H9 (cell line): ENCODE results near the gene DHODH. TPM values are rescaled to one million over a fixed set of nuclear protein-coding genes. Genes with fewer than 3 reads are reported as not detected.

ENCODE experiments used
- DNase-seq: peaks from one replicate; pipeline ENCODE4 v3.0.0-alpha.2; 2017
- H2AFZ ChIP-seq: one replicate; pipeline ENCODE4 v1.6.1; 2013; ENCODE audit warnings: mild to moderate bottlenecking, low read length, control low read depth, moderate library complexity
- H2AK5ac ChIP-seq: 2 replicates; pipeline ENCODE4 v1.6.1; 2013; ENCODE audit warnings: low read length, control low read depth, mixed read lengths; ENCODE audit not compliant: insufficient read length
- H2BK120ac ChIP-seq: one replicate; pipeline ENCODE4 v1.6.1; 2013; ENCODE audit warnings: low read depth, mild to moderate bottlenecking, low read length, control low read depth, inconsistent platforms; ENCODE audit not compliant: poor library complexity, severe bottlenecking
- H2BK12ac ChIP-seq: 2 replicates; pipeline ENCODE4 v1.6.1; 2013; ENCODE audit warnings: low read length, control low read depth, mixed read lengths, low read depth; ENCODE audit not compliant: insufficient read length
- H2BK15ac ChIP-seq: 2 replicates; pipeline ENCODE4 v1.6.1; 2013; ENCODE audit warnings: low read depth, low read length, control low read depth
- H2BK20ac ChIP-seq: one replicate; pipeline ENCODE4 v1.6.1; 2013; ENCODE audit warnings: low read depth, mild to moderate bottlenecking, low read length, control low read depth, inconsistent platforms; ENCODE audit not compliant: poor library complexity, severe bottlenecking
- H2BK5ac ChIP-seq: 2 replicates; pipeline ENCODE4 v1.6.1; 2013; ENCODE audit warnings: low read length, control low read depth, mixed read lengths; ENCODE audit not compliant: insufficient read length
- H3K14ac ChIP-seq: 2 replicates; pipeline ENCODE4 v1.6.1; 2013; ENCODE audit warnings: low read length, control low read depth; ENCODE audit not compliant: insufficient read depth
- H3K18ac ChIP-seq: 2 replicates; pipeline ENCODE4 v1.6.1; 2013; ENCODE audit warnings: low read depth, mild to moderate bottlenecking, mixed read lengths, low read length, control low read depth; ENCODE audit not compliant: insufficient read length
- H3K23ac ChIP-seq: 2 replicates; pipeline ENCODE4 v1.6.1; 2013; ENCODE audit warnings: low read length, control low read depth, mixed read lengths, low read depth; ENCODE audit not compliant: insufficient read length
- H3K23me2 ChIP-seq: 2 replicates; pipeline ENCODE4 v1.6.1; 2013; ENCODE audit warnings: low read depth, mild to moderate bottlenecking, mixed read lengths, low read length, control low read depth; ENCODE audit not compliant: insufficient read length, poor library complexity, severe bottlenecking
- H3K27ac ChIP-seq: 2 replicates; pipeline ENCODE4 v1.5.1; 2013; ENCODE audit warnings: low read length, control low read depth, mixed read lengths, low read depth; ENCODE audit not compliant: insufficient read length
- H3K27me3 ChIP-seq: 2 replicates; pipeline ENCODE4 v1.6.1; 2013; ENCODE audit warnings: low read length, control low read depth, inconsistent platforms; ENCODE audit not compliant: insufficient read depth
- H3K4ac ChIP-seq: 2 replicates; pipeline ENCODE4 v1.6.1; 2013; ENCODE audit warnings: low read depth, mild to moderate bottlenecking, control low read depth, inconsistent platforms, low read length, moderate library complexity
- H3K4me1 ChIP-seq: 2 replicates; pipeline ENCODE4 v1.6.1; 2013; ENCODE audit warnings: low read length, control low read depth, inconsistent platforms; ENCODE audit not compliant: insufficient read depth
- H3K4me2 ChIP-seq: 2 replicates; pipeline ENCODE4 v1.6.1; 2013; ENCODE audit warnings: low read length, control low read depth, mixed read lengths; ENCODE audit not compliant: insufficient read length, insufficient read depth
- H3K56ac ChIP-seq: 2 replicates; pipeline ENCODE4 v1.6.1; 2013; ENCODE audit warnings: low read depth, mild to moderate bottlenecking, mixed read lengths, low read length, control low read depth; ENCODE audit not compliant: insufficient read length
- H3K79me1 ChIP-seq: 2 replicates; pipeline ENCODE4 v1.6.1; 2013; ENCODE audit warnings: low read depth, mild to moderate bottlenecking, moderate library complexity, low read length, control low read depth, inconsistent platforms; ENCODE audit not compliant: insufficient read depth, poor library complexity, severe bottlenecking
- H3K79me2 ChIP-seq: 2 replicates; pipeline ENCODE4 v1.6.1; 2013; ENCODE audit warnings: low read length, control low read depth, inconsistent platforms; ENCODE audit not compliant: insufficient read depth
- H3K9ac ChIP-seq: 2 replicates; pipeline ENCODE4 v1.6.1; 2013; ENCODE audit warnings: low read length, control low read depth, mixed read lengths; ENCODE audit not compliant: insufficient read length; ENCODE audit errors: extremely low read depth
- H3K9me3 ChIP-seq: one replicate; pipeline ENCODE4 v1.6.1; 2013; ENCODE audit warnings: low read depth, low read length, inconsistent platforms; ENCODE audit not compliant: control insufficient read depth
- H3T11ph ChIP-seq: one replicate; pipeline ENCODE4 v1.6.1; 2013; ENCODE audit warnings: mild to moderate bottlenecking, low read length, control low read depth, inconsistent platforms
- H4K20me1 ChIP-seq: one replicate; pipeline ENCODE4 v1.6.1; 2013; ENCODE audit not compliant: control insufficient read depth, insufficient read length, insufficient read depth
- H4K5ac ChIP-seq: 2 replicates; pipeline ENCODE4 v1.6.1; 2013; ENCODE audit warnings: low read depth, mild to moderate bottlenecking, mixed read lengths, low read length, control low read depth; ENCODE audit not compliant: insufficient read length
- H4K8ac ChIP-seq: replicated peaks from 2 replicates; pipeline ENCODE4 v1.6.1; 2013; ENCODE audit warnings: low read length, control low read depth, mixed read lengths, low read depth; ENCODE audit not compliant: insufficient read length
- H4K91ac ChIP-seq: 2 replicates; pipeline ENCODE4 v1.6.1; 2013; ENCODE audit warnings: low read depth, mild to moderate bottlenecking, moderate library complexity, mixed read lengths, low read length, control low read depth; ENCODE audit not compliant: insufficient read length
- H3K27ac Mint-ChIP-seq, 3 experiments: 2 replicates in 2 of 3; 3 replicates in 1 of 3; pipeline ENCODE4 v1.8.0; 2020 to 2021; ENCODE audit warnings: mixed read lengths in 3 of 3, mild to moderate bottlenecking in 1 of 3, moderate library complexity in 1 of 3
- H3K27me3 Mint-ChIP-seq: 2 replicates; pipeline ENCODE4 v1.8.0; 2021; ENCODE audit warnings: low read depth, mild to moderate bottlenecking, moderate library complexity, mixed read lengths
- H3K36me3 Mint-ChIP-seq, 3 experiments: 2 replicates in 2 of 3; 3 replicates in 1 of 3; pipeline ENCODE4 v1.8.0; 2020 to 2021; ENCODE audit warnings: low read depth in 3 of 3, mixed read lengths in 3 of 3; ENCODE audit not compliant: insufficient read depth in 1 of 3
- H3K4me1 Mint-ChIP-seq, 2 experiments: 2 replicates each; pipeline ENCODE4 v1.8.0; 2020; ENCODE audit warnings: mixed read lengths in 2 of 2
- H3K4me3 Mint-ChIP-seq, 2 experiments: 2 replicates in 1 of 2; 3 replicates in 1 of 2; pipeline ENCODE4 v1.8.0; 2020 to 2021; ENCODE audit warnings: mild to moderate bottlenecking in 2 of 2, mixed read lengths in 2 of 2, moderate library complexity in 1 of 2
- H3K9me3 Mint-ChIP-seq, 2 experiments: 2 replicates in 1 of 2; 3 replicates in 1 of 2; pipeline ENCODE4 v1.8.0; 2020; ENCODE audit warnings: mild to moderate bottlenecking in 2 of 2, mixed read lengths in 2 of 2, moderate library complexity in 1 of 2
- CTCF ChIP-seq: fragments of 200-600 bp; sonication (generic); conservative IDR thresholded peaks from 3 replicates; pipeline ENCODE4 v1.8.0; 2021; ENCODE audit warnings: antibody characterized with exemption, mild to moderate bottlenecking
- WGBS: extraction: QIAGEN DNeasy Blood & Tissue Kit; methylation state at CpG from one replicate; pipeline ENCODE4 v1.1.7; 2013; ENCODE audit warnings: missing lambda C conversion rate, low lambda C conversion rate, mixed read lengths; ENCODE audit not compliant: insufficient read length; ENCODE audit errors: extremely low coverage; 5-methylcytosine and 5-hydroxymethylcytosine counted together
- total RNA-seq: library from RNA; stranded (reverse); gene quantifications from 2 replicates; pipeline ENCODE4 v1.2.1, GENCODE V29; 2021

The DHODH gene
- total RNA-seq, 1 experiment from 2014 or later = 16.4 TPM

- Histone ChIP-seq H3K9me3 (no peaks in the 10 kb centered on the region), H3K56ac (no peak overlapping the region), H3K23me2 (no peaks in the 10 kb centered on the region), H3K27ac (no peak overlapping the region), H2BK20ac (no peak overlapping the region), H3K79me1 (no peaks in the 10 kb centered on the region), H4K5ac (no peak overlapping the region), H2AFZ (no peak overlapping the region), H3K23ac (no peak overlapping the region), H3K18ac (no peak overlapping the region), H3K27me3 (no peaks in the 10 kb centered on the region), H2BK5ac (no peak overlapping the region), H3K4me1 (no peaks in the 10 kb centered on the region), H2BK12ac (no peak overlapping the region), H4K91ac (no peak overlapping the region), H3T11ph (no peak overlapping the region), H4K8ac (no peak overlapping the region), H2BK120ac (no peak overlapping the region), H3K4ac (no peak overlapping the region), H3K14ac (no peak overlapping the region), H3K4me2 (no peak overlapping the region), H2AK5ac (no peak overlapping the region), H3K79me2 (no peaks in the 10 kb centered on the region), H3K9ac (no peak overlapping the region), H2BK15ac (no peak overlapping the region), H4K20me1 (no peaks in the 10 kb centered on the region)
- DNase-seq = no peak
- H3K4me1 Mint-ChIP-seq = no peaks in the 10 kb centered on the region
- no peak overlapping the region for H3K27ac Mint-ChIP-seq
- no CpG with 5 or more reads among the region's 1 CpG for WGBS
- TF ChIP-seq CTCF = no peak
- H3K27me3 Mint-ChIP-seq = no peaks in the 10 kb centered on the region
- H3K36me3 Mint-ChIP-seq = no peaks in the 10 kb centered on the region; a peak in 1 of 7 replicates
- no peak overlapping the region for H3K4me3 Mint-ChIP-seq
- no peaks in the 10 kb centered on the region; a peak in 1 of 5 replicates for H3K9me3 Mint-ChIP-seq
These were observed 35.0 kb downstream of the DHODH start for GRCh38 chr16:72043539-72043938.
